ENCODE results near the gene PADI2. TPM values are rescaled to one million over a fixed set of nuclear protein-coding genes. Genes with fewer than 3 reads are reported as not detected.

PADI2 gene
- total RNA-seq, 4 donors from 2014 or later = 0.29 to 2.8 (median 0.67) TPM

- no peak overlapping the region for H3K27ac ChIP-seq
- H3K27me3 ChIP-seq = no peaks in the 10 kb centered on the region
- peaks cover 0 to 4% of the 10 kb centered on the region in 2 donors for H3K4me1 ChIP-seq
- H3K9me3 ChIP-seq = no peaks in the 10 kb centered on the region
- TF ChIP-seq POLR2A (IDR thresholded peaks at IDR 0.05) (no peak), CTCF (IDR thresholded peaks at IDR 0.05) (peak; percentile 84 to 97 (median 88))
- no peaks in the 10 kb centered on the region for H3K36me3 ChIP-seq
- DNase-seq = peak; percentile 71 to 78
- no peak overlapping the region for H3K4me3 ChIP-seq
- intact Hi-C loops (cut with DNase I; ENCODE audit: low total_unique reads) = loop anchor here (10.0 kb wide), 1 partner anchor 109 kb away; no protein-coding TSS in a partner anchor
Observed at GRCh38 chr1:17125756-17126237, 6.5 kb upstream of the PADI2 start.

- Histone ChIP-seq H3K36me3 (no peaks in the 10 kb centered on the region), H3K27me3 (peaks cover 0 to 5% of the 10 kb centered on the region in 2 donors), H3K4me3 (no peak overlapping the region), H3K9me3 (no peaks in the 10 kb centered on the region), H3K4me1 (peaks cover 0 to 15% of the 10 kb centered on the region in 2 donors), H3K27ac (no peak overlapping the region)
- intact Hi-C loops (cut with DNase I; ENCODE audit: low total_unique reads) = loop anchor here (10.0 kb wide), 1 partner anchor 111 kb away; no protein-coding TSS in a partner anchor
- TF ChIP-seq CTCF (IDR thresholded peaks at IDR 0.05) (no peak), POLR2A (IDR thresholded peaks at IDR 0.05) (no peak)
- DNase-seq = no peak
Observed at GRCh38 chr1:17123196-17124045, 4.2 kb upstream of the PADI2 start.

GRCh38 chr1:17122521-17123164, 3.4 kb upstream of the PADI2 start:
- no peak overlapping the region for H3K27ac ChIP-seq
- peaks cover 0 to 9% of the 10 kb centered on the region in 2 donors for H3K27me3 ChIP-seq
- no peak for TF ChIP-seq CTCF (IDR thresholded peaks at IDR 0.05)
- no peak for TF ChIP-seq POLR2A (IDR thresholded peaks at IDR 0.05)
- H3K4me1 ChIP-seq = peaks cover 0 to 16% of the 10 kb centered on the region in 2 donors
- no peaks in the 10 kb centered on the region for H3K36me3 ChIP-seq
- DNase-seq = no peak
- intact Hi-C loops (cut with DNase I; ENCODE audit: low total_unique reads) = loop anchor here (10.0 kb wide), 1 partner anchor 112 kb away; no protein-coding TSS in a partner anchor
- H3K9me3 ChIP-seq = no peaks in the 10 kb centered on the region
- H3K4me3 ChIP-seq = no peak overlapping the region

GRCh38 chr1:17121881-17122280, 2.6 kb upstream of the PADI2 start:
- peaks cover 0 to 16% of the 10 kb centered on the region in 2 donors for H3K4me1 ChIP-seq
- no peaks in the 10 kb centered on the region for H3K9me3 ChIP-seq
- H3K36me3 ChIP-seq = no peaks in the 10 kb centered on the region
- H3K4me3 ChIP-seq = no peak overlapping the region
- H3K27ac ChIP-seq = no peak overlapping the region
- intact Hi-C loops (cut with DNase I; ENCODE audit: low total_unique reads) = loop anchor here (10.0 kb wide), 1 partner anchor 113 kb away; no protein-coding TSS in a partner anchor
- TF ChIP-seq POLR2A (IDR thresholded peaks at IDR 0.05) (no peak), CTCF (IDR thresholded peaks at IDR 0.05) (no peak)
- no peak for DNase-seq
- peaks cover 0 to 9% of the 10 kb centered on the region in 2 donors for H3K27me3 ChIP-seq

Data from uterus (tissue), 4 donors.